IPS-11a (cell line): Measurements from ENCODE around the gene SLC19A1.
"Not testable (repeated sequence)": the region's sequence is repeated elsewhere in the genome, so short reads cannot be mapped to it uniquely, and the experiment has no call there.

Experiments used
- H3K4me3 ChIP-seq: one replicate; pipeline ENCODE4 v1.5.1; 2013; ENCODE audit warnings: low read depth, low read length, control low read depth

Gene SLC19A1

GRCh38 chr21:45534636-45535331 lies 7.5 kb downstream of the SLC19A1 start:
- H3K4me3 ChIP-seq = no peak overlapping the region

DNA sequence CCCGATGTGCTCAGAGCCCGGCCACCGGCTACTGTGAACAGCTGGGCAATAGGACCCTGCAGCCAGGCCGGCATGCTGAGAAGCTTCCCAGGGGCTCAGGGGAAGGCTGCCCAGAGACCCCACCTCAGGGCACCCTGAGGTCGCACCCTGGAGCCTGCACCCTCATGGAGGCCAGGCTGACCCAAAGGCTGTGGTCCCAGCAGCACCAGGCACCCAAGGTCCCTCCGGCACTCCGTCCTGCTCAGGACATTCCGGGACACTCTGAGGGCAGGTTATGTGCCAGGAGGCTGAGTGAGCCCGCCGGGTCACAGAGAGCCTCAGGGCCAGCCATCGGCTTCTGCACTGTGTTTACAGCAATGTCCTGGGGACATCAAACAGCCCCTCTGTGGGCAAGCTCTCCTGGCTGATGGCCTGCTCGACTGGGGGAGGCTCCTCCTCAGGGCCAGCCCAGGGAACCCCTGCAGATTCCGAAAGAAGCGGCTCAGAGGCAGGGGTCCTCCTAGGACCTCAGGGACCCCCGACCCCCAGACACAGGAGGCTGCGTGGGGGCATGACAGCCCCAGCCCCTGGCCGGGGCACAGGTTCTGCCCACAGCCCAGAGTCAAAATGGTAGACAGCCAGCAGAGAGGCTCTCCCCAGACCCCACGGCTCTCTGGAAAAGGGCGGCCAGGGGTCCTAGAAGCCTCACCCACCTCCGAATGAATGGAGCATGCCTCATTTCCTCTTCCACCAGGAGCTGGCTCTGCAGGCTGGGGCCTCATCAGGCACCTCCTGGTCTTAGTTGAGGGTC lies 8.2 kb downstream of the SLC19A1 start:
- no peak overlapping the region for H3K4me3 ChIP-seq

DNA sequence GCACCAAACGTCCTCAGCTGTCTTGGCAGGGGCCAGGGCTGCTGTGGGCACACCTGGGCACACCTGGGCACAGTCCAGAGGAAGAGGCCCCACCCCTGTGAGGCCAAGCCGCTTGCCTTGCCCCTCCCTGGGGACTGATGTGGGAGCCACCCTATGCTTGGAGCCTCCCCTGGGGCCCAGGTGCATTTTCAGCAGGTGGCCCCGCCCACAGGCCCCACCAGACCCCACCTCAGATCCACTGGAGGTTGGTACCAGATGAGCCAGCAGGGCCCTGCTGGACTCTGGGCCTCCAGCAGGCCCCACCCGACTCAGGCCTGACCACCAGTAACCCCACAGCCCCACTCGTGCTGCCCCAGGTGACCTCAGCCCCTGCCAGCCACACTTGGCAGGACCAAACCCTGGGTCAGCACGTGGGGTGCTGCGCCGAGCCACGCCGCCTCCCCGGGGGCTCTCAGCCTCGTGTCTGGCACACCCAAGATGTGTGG lies 8.8 kb downstream of the SLC19A1 start:
- H3K4me3 ChIP-seq = no peak overlapping the region

GRCh38 chr21:45532826-45533360 lies 9.3 kb downstream of the SLC19A1 start:
- no peak overlapping the region for H3K4me3 ChIP-seq

DNA sequence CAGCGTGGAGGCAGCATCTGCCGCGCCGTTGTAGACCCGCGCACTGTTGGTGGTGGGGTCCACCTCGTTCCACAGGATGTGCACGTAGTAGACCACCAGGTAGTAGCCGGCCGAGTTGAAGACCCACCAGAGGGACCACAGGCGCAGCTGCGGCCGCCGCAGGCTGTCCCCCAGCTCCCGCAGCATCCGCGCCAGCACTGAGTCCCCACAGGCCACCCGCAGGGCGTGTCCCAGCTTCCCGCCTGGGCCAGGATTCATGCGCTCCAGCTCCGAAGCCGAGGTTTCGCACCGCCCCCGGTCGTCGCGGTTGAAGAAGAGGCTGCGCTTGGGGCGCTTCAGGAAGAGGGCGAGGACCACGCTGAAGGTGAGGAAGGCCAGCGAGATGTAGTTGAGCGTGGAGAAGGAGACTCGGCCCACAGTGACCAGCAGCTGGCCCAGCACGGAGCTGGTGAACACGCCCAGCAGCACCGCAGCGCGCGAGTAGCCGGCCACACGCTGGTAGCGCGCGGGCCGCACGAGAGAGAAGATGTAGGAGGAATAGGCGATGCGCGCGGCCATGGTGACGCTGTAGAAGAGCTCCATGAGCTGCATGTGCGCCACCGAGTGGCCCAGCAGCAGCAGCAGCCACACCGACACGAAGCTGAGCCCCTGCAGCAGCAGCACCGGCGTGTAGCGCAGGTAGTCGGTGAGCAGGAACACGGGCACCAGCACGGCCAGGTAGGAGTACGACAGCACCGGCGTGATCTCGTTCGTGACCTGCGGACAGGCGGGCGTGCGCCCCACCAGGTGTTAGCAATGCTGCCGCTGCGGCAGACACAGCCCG lies 10.6 kb downstream of the SLC19A1 start:
- no peak overlapping the region for H3K4me3 ChIP-seq

- not testable (repeated sequence) for H3K4me3 ChIP-seq
Measured at GRCh38 chr21:45531114-45531392, 11.2 kb downstream of the SLC19A1 start.

DNA sequence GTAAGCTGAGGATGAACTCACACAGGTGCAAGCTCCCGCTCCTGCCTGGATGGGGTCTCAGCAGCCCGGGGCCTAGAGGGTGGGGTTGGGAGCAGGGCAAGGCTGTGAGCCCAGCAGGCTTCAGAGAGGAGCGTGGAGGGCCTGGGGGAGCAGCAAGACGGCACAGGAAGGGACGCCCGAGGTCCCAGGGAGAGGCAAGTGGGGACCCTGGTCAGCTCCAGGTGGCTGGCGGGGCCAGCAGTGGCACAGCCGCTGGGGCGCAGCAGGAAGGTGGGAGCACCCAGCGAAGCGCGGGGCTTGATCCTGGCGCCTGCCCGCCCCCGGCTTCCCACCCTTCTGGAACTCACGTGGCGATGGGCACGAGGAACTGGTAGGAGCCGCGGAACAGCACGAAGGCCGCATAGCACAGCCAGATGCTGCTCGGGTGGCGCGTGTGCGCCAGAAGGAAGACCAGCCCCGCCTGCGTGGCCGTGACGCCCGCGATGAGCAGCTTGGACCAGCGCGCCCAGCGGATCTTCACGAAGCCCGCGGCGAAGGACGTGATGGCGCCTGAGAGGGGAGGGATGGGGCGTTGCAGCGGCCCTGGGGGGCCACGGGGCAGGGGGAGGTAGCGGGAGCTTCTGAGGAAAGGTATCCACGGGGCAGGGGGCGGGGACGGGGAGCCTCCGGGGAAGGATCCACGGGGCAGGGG lies 11.7 kb downstream of the SLC19A1 start:
- no peak overlapping the region for H3K4me3 ChIP-seq

DNA sequence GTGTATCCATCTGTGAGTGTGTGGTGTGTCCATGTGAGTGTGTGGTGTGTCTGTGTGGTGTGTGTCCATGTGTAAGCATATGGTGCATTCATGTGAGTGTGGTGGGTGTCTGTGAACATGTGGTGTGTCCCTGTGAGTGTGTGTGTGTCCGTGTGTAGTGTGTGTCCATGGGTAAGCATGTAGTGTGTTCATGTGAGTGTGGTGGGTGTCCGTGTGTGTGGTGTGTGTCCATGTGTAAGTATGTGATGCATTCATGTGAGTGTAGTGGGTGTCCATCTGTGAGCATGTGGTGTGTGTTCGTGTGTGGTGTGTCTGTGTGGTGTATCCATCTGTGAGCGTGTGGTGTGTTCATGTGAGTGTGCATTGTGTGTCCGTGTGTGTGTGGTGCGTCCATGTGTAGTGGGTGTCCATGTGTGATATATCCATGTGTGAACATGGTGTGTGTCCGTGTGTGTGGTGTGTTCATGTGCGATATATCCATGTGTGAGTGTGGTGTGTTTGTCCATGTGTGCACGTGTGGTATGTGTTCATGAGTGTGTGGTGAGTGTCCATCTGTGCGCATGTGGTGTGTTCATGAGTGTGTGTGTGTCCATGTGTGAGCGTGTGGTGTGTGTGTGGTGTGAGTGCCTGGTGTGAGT lies 12.3 kb downstream of the SLC19A1 start:
- H3K4me3 ChIP-seq = no peak overlapping the region

GRCh38 chr21:45528981-45529784 lies 13.1 kb downstream of the SLC19A1 start:
- H3K4me3 ChIP-seq = no peak overlapping the region

DNA sequence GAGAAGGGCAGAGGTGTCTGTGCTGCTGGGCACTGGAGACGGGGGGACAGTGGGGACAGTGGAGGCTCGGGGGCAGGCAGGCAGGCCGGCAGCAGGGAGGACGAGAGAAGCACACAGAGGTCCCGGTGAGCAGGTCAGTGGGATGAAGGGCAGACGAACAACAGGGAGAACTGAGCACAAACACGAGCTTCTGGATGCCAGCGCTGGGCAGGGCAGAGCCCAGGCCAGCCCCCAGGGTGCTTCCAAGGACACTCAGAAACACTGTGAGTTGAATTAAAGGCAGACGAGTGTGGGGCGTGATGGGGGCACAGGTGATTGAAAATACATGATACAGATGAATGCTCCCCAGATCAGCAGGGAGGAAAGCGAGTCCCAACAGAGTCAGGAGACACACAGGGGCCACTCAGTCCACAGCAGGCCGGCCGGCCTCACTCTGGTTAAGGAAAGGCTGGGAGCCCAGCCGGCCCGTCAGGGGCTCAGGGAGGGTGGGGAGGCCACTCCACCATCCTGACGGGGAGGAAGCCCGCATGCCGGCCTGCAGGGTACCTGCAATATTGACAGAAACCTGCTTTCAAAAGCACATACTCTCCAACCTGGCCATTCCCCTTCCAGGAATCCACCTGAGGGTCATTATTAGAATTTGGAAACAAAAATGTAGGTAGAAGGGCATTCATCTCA lies 14.1 kb downstream of the SLC19A1 start:
- H3K4me3 ChIP-seq = no peak overlapping the region

DNA sequence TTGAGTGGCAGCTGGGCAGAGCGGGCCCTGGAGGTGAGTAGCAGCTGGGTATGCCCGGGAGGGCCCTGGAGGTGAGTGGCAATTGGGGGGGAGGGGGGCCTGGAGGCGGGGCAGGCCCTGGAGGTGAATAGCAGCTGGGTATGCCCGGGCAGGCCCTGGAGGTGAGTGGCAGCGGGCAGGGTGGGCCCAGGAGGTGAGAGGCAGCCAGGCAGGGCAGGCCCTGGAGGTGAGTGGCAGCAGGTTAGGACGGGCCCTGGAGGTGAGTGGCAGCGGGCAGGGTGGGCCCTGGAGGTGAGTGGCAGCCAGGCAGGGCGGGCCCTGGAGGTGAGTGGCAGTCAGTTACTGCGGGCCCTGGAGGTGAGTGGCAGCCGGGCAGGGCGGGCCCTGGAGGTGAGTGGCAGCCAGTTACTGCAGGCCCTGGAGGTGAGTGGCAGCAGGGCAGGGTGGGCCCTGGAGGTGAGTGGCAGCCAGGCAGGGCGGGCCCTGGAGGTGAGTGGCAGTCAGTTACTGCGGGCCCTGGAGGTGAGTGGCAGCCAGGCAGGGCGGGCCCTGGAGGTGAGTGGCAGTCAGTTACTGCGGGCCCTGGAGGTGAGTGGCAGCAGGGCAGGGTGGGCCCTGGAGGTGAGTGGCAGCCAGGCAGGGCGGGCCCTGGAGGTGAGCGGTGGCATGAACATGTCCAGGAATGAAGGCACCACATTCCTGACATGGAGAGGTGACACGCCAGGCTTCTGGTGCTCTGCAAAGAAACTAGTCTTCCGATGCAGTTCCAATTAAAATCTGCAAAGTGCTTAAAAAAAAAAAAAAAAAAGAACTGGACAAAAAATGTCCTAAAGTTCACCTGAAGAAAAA lies 14.9 kb downstream of the SLC19A1 start:
- not testable (repeated sequence) for H3K4me3 ChIP-seq

DNA sequence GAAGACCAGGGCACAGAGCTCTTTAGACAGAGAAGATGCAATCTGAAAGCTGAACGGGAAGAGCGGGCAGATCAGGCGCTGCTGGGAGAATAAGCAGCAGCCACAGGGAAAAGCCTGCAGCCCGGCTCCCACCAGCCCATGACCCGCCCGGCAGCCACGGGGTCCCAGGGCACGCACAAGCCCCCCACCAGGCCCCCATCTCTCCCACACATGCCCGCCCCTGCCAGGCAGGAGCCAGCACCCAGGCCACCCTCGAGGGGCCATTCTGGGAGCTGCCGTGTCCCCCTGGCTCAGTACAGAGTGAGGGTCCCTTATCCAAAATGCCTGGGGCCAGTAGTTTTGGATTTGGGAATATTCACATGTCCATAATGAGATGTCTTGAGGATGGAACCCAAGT lies 16.3 kb downstream of the SLC19A1 start:
- H3K4me3 ChIP-seq = no peak overlapping the region

GRCh38 chr21:45525153-45525909 lies 16.9 kb downstream of the SLC19A1 start:
- H3K4me3 ChIP-seq = no peak overlapping the region

GRCh38 chr21:45524756-45525152 lies 17.5 kb downstream of the SLC19A1 start:
- no peak overlapping the region for H3K4me3 ChIP-seq

DNA sequence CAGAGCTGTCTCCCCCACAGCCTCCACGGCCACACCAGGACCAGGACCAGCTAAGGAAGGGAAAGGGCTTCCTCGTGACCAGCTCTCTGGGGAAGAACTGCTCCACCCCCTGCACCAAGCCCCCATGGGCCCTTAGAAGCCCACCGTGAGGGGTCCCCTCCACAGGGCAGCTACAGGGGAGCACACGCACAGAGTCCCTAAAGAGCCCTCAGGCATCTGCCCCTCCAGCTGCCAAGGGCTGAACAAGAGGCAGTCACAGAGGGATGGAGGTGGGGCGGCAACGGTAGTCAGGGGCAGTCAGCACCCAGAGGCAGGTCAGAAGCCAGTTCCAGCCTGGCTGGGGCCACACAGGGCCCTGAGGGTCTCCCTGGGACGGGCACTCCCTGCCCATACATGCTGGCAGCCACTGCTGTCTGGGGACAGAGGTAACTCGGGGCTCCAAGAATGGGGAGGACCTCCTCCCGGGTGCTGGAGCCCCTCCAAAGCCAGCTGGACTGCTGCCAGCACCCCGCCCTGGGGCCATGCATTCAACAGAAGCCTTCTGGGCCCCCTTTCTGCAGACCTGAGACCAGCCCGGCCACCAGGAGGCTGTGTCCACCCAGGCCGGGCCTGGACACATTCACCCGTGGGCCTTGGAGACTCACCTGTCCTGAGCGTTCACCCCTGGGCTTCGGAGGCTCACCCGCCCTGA lies 18.7 kb downstream of the SLC19A1 start:
- no peak overlapping the region for H3K4me3 ChIP-seq

- no peak overlapping the region for H3K4me3 ChIP-seq
Measured at GRCh38 chr21:45522986-45523385, 19.3 kb downstream of the SLC19A1 start.

DNA sequence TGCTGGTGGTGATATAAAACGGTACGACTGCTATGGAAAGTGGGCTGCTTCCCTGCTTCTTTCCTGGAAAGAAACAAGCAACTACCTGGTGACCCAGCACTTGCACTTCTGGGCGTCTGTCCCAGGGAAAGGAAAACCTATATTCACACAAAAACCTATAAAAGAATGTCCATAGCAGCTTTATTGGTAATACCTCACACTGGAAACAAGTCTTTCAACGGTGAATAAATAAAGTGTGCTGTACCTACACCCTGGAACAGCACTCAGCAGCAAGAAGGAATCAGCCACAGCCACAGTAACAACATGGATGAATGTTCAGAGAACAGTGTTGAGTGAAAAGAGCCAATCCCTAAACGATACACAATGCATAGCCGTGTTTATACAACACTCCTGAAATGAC lies 19.9 kb downstream of the SLC19A1 start:
- H3K4me3 ChIP-seq = no peak overlapping the region
